Keratinocyte (primary cell): Measurements from ENCODE around the gene PDZD2.

Source experiments
- CTCF ChIP-seq, 3 experiments: IDR thresholded peaks in 1 of 3; conservative IDR thresholded peaks in 1 of 3; optimal IDR thresholded peaks in 1 of 3; 2 replicates in 2 of 3; 3 replicates in 1 of 3; pipeline versions ENCODE3 to v1.5.1; 2011; ENCODE audit warnings: low read length in 3 of 3, mild to moderate bottlenecking in 3 of 3, moderate library complexity in 2 of 3, control low read depth in 1 of 3, inconsistent platforms in 1 of 3; ENCODE audit not compliant: insufficient read depth in 2 of 3; ENCODE audit errors: extremely low read depth in 1 of 3
- EZH2 ChIP-seq: IDR thresholded peaks from one replicate; pipeline ENCODE4 v1.6.1; 2012; ENCODE audit warnings: inconsistent platforms, mild to moderate bottlenecking, low read length, moderate library complexity

- TF ChIP-seq CTCF (optimal IDR thresholded peaks at IDR 0.05 in 1 of 3, IDR thresholded peaks at IDR 0.05 in 1 of 3, conservative IDR thresholded peaks at IDR 0.05 in 1 of 3; ENCODE audit: extremely low read depth in 1 of 3, insufficient read depth in 2 of 3, low read length in 3 of 3) (no peak), EZH2 (no peak)
Observed at GRCh38 chr5:32099486-32100035, 460.6 kb downstream of the PDZD2 start.
